Measurements from ENCODE around the gene MUL1. TPM values are rescaled to one million over a fixed set of nuclear protein-coding genes. Genes with fewer than 3 reads are reported as not detected.

MUL1 gene, protein sequence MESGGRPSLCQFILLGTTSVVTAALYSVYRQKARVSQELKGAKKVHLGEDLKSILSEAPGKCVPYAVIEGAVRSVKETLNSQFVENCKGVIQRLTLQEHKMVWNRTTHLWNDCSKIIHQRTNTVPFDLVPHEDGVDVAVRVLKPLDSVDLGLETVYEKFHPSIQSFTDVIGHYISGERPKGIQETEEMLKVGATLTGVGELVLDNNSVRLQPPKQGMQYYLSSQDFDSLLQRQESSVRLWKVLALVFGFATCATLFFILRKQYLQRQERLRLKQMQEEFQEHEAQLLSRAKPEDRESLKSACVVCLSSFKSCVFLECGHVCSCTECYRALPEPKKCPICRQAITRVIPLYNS
- polyA plus RNA-seq = 37.1 TPM

DNA sequence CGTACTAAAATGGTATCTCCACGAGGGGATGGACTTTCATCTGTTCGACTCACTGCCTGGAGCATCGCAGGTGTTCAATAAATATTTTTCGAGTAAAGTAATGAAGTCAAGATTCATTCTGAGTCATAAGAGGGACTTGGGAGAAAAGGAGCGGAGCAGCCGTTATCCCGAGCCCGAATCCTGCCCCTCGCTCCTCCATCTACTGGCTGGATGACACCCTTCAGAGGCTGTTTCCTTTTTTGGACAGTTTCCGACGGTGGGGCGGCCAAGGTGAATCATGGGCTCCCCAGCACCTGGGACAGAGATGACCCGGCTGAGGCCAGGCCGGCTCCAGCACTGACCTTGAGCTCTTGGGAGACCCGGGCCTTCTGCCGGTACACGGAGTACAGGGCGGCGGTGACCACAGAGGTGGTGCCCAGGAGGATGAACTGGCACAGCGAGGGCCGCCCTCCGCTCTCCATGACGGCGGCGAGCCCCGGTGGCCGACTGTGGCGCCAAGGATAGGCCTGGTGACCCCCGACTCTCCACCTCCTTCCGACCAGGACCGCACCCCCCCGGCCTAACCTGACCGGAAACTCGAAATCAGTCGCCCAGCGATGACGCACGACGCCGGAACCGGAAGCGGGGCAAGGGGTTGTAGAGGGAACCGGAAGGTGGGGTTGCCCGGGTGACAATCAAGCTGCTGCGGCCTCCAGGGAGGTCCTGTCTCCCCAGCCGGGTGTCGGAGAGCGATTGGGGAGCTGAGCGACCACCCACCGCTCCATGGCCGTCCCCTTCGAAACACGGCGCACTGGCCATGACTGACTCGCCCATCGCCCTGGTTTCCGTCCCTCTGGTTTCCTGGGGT is at the start of gene MUL1:
MUL1 (minus strand) TSS at position 588 of the 847 bp plus-strand sequence; CDS start at position 461, 127 bp downstream.
- Mint-ChIP-seq H3K27me3 (peaks cover 6% of the 10 kb centered on the region), H3K4me1 (peaks cover 11 to 23% (median 15%) of the 10 kb centered on the region in 3 donors), H3K27ac (peak within 1 kb of the TSS; percentile 46 to 95 (median 95)), H3K4me3 (peak within 1 kb of the TSS; percentile 83 to 95 (median 92)), H3K36me3 (no peaks in the 10 kb centered on the region), H3K9me3 (no peaks in the 10 kb centered on the region)

DNA sequence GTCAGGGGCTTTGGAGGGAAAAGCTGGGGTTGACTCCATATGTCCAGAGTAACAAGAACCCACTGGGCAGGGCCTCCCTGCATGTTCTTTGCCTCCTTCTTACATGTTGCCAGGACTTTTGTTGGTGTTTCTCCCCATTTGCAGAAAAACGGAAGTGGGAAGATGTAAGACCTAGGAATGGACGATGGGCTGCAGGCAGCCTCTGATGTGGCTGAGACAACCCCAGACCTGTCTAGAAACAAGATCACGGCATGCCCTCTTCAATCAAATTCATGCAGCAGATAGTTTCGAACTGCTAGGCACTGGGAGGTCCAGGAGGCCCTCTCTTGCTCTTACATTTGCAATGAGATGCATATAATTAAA is 47.8 kb upstream of the MUL1 start:
- H3K4me1 Mint-ChIP-seq = peaks cover 6 to 7% (median 7%) of the 10 kb centered on the region in 3 donors
- H3K4me3 Mint-ChIP-seq = no peak overlapping the region
- peaks cover 41% of the 10 kb centered on the region for H3K27me3 Mint-ChIP-seq
- no peaks in the 10 kb centered on the region for H3K36me3 Mint-ChIP-seq
- H3K9me3 Mint-ChIP-seq = no peaks in the 10 kb centered on the region
- no peak overlapping the region for H3K27ac Mint-ChIP-seq

DNA sequence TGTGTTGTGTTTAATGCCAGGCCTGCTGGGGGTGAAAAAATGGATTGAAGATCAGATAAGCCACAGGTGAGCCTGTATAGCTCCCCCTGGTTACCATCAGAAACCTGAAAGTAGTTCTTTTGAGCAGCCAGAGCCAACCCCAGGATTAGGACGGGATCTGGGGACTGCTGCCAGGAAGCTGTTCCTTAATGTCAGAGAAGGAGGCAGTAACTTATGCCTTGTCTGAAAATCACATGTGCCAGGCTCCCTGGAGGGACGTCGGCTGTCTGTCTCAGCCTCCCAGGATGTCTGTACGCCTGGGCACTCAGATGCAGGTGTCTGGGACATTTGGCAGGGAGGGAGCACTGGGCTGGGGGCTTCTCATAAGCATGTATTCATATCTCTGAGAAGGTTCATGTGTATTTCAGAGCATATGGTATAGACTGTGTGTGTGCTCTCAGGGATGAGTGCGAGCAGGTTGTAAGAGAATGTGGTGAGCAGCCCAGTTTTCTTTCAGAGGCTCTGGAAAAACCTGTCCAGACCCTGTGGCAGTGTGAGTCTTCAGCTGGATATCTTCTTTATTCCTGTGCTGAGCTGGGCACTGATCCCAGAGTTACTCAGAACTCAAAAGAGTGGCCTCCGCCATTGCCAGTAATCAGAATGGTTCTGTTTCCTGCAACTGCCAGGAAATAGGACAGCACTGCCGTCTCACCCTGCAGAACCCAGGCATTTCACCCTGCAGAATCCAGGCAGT is 47.2 kb upstream of the MUL1 start:
- no peak overlapping the region for H3K4me3 Mint-ChIP-seq
- peaks cover 37% of the 10 kb centered on the region for H3K27me3 Mint-ChIP-seq
- H3K27ac Mint-ChIP-seq = no peak overlapping the region
- H3K4me1 Mint-ChIP-seq = peaks cover 6 to 7% (median 7%) of the 10 kb centered on the region in 3 donors
- H3K36me3 Mint-ChIP-seq = no peaks in the 10 kb centered on the region
- H3K9me3 Mint-ChIP-seq = no peaks in the 10 kb centered on the region

DNA sequence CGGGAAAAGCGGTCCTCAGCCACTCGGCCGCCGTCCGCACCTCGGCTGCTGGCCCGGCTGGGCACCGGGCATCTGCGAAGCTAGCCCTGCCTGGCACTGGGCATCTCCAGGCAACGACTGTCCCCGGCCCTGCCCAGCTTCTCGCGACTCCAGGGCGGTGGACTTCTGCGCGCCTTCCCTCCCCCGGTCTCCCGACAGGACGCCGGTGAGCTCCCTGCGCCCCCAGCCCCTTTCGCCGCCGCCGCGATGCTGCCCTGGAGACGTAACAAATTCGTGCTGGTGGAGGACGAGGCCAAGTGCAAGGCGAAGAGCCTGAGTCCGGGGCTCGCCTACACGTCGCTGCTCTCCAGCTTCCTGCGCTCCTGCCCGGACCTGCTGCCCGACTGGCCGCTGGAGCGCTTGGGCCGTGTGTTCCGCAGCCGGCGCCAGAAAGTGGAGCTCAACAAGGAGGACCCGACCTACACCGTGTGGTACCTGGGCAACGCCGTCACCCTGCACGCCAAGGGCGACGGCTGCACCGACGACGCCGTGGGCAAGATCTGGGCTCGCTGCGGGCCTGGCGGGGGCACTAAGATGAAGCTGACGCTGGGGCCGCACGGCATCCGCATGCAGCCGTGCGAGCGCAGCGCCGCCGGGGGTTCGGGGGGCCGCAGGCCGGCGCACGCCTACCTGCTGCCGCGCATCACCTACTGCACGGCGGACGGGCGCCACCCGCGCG is 44.9 kb upstream of the MUL1 start:
- H3K9me3 Mint-ChIP-seq = no peaks in the 10 kb centered on the region
- no peak overlapping the region for H3K27ac Mint-ChIP-seq
- H3K27me3 Mint-ChIP-seq = peaks cover 42% of the 10 kb centered on the region
- H3K4me1 Mint-ChIP-seq = peaks cover 6 to 7% (median 7%) of the 10 kb centered on the region in 3 donors
- H3K36me3 Mint-ChIP-seq = no peaks in the 10 kb centered on the region
- H3K4me3 Mint-ChIP-seq = no peak overlapping the region

DNA sequence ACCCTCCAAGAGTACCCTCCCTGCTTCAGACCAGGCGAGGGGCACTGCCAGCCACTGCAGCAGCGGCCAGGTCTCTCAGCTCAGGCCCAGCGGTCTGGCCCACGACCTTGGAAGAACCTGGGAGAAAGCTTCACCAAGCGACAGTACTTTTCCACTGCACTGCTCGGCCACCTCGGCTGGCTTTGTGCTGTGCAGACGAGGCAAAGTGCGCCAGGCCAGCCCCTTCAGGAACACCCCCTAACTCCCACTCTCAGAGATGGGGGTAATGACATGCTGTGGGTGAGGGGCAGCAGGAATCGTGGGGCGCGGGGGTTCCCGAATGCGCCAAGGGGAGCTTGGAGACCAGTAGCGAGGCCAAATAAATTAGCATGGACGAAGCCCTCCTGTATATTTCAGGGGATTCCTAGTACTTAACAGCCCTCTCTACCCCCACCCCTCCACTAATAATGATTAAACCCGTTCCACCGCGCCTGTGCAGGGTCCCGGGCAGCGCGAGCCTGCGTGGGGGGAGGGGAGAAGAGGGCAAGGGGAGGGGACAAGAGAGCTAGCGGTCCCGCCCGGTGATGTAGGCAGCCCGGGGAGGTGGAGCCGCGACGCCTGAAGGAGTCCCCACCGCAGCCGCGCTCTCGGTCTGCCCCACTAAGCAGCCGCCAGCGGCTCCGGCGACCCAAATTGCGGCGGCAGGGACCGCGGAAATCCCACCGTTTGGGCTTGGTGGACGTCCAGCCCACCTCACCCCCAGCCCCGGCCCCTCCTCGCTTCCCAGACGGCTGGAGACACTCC is 44.2 kb upstream of the MUL1 start, which contains the start of gene FAM43B:
FAM43B (plus strand) TSS at position 629 of the 783 bp plus-strand sequence. CDS start 401 bp downstream, outside the sequence.
- Mint-ChIP-seq H3K4me3 (peak within 1 kb of the TSS in 1 of 4 donors; percentile 52), H3K27me3 (peaks cover 44% of the 10 kb centered on the region), H3K9me3 (no peaks in the 10 kb centered on the region), H3K27ac (no peak within 1 kb of the TSS), H3K4me1 (peaks cover 6 to 7% (median 7%) of the 10 kb centered on the region in 3 donors), H3K36me3 (no peaks in the 10 kb centered on the region)

DNA sequence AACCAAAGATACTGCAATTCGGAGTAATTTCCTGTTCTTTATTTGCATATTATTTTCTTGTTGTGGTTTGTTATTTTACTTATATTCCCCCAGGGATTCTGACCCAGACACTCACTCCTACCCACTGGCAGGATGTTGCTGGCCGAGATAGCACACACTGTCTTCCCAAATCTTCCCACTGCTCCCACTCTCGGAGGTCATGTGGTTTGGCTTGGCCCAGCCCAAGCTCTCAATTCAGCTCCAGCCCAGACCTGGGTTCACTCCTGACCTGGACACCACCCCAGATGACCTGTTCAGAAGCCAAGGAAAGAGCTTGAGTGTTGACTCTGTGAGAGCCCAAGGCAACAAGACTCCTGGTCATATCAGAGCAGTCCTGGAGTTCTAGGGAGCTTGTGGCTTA is 43.2 kb upstream of the MUL1 start:
- no peaks in the 10 kb centered on the region for H3K36me3 Mint-ChIP-seq
- peak overlapping the region in 1 of 4 donors; percentile 60 for H3K4me3 Mint-ChIP-seq
- H3K27me3 Mint-ChIP-seq = peaks cover 50% of the 10 kb centered on the region
- no peaks in the 10 kb centered on the region for H3K9me3 Mint-ChIP-seq
- H3K27ac Mint-ChIP-seq = no peak overlapping the region
- peaks cover 6 to 7% (median 7%) of the 10 kb centered on the region in 3 donors for H3K4me1 Mint-ChIP-seq

DNA sequence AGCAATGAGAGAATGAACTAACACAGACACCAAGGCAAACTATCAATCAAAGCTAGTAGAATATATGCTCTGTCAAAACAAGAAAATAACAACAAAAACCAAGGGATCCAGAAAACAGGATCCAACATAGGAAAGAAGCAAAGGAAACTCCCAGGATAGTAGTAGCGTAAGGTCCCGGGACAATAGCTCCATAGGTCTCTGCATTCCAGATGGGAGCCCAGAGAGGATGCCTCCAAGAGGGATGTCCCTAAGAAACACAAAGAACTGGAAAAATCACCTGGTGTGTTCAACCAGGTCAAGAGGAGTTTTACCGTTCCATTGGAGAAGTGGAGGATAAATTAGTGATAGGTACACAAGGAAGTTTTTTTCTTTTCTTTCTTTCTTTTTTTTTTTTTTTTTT is 38.7 kb upstream of the MUL1 start:
- Mint-ChIP-seq H3K27ac (peak overlapping the region in 1 of 3 donors; percentile 46), H3K27me3 (peaks cover 40% of the 10 kb centered on the region), H3K4me1 (peaks cover 6 to 7% (median 7%) of the 10 kb centered on the region in 3 donors), H3K9me3 (no peaks in the 10 kb centered on the region), H3K36me3 (no peaks in the 10 kb centered on the region), H3K4me3 (no peak overlapping the region)

DNA sequence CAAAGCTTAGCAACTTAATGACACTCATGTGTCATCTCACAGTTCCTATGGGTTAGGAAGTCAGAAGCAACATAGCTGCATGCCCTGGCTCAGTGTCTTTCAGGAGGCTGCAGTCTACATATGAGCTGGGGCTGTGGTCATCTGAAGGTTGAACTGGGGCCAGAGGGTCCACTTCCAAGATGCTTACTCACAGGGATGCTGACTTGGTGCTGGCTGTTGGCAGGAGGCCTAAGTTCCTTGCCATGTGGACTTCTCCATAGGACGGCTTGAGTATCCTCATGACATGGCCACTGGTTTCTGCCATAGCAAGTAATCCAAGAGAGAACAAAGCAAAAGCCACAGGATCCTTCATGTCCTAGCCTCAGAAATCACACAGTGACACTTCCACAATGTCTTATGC is 32.3 kb upstream of the MUL1 start:
- Mint-ChIP-seq H3K36me3 (peaks cover 2% of the 10 kb centered on the region), H3K27me3 (peaks cover 17% of the 10 kb centered on the region), H3K4me1 (no peaks in the 10 kb centered on the region), H3K9me3 (no peaks in the 10 kb centered on the region), H3K27ac (no peak overlapping the region), H3K4me3 (no peak overlapping the region)

DNA sequence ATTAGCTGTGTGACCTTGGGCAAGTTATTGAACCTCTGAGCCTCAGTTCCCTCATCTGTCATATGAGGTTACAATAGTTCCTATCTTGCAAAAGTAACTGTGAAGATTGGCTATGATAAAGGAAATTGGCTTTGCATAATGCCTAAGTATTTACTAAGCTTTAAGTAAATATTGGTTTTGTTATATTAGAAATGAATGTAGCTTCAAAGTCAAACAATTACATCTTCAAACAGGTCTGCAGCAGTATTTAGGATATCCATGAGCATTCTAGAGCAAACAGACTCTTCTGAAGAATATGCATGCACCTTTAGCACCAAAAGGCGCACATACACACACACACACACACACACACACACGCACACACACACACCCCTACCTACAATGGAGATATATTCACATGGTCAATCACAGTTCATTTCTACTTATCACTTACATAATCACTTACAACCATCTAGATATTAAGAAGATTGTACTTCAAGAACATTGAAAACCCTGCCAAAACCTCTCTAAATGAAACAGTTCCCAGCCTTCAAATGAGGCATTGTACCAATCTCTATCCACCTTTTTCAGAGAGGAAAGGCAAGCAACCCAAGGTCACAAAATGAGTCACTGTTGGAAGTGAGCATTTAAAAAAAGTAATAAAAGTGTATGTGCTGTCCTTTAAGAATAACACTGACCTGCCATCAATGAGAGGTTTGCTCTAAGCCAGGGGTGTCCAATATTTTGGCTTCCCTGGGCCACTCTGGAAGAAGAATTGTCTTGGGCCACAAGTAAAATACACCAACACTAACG is 31.0 kb upstream of the MUL1 start:
- Mint-ChIP-seq H3K36me3 (peaks cover 2% of the 10 kb centered on the region), H3K4me1 (no peaks in the 10 kb centered on the region), H3K4me3 (no peak overlapping the region), H3K27me3 (peaks cover 23% of the 10 kb centered on the region), H3K9me3 (no peaks in the 10 kb centered on the region), H3K27ac (no peak overlapping the region)

DNA sequence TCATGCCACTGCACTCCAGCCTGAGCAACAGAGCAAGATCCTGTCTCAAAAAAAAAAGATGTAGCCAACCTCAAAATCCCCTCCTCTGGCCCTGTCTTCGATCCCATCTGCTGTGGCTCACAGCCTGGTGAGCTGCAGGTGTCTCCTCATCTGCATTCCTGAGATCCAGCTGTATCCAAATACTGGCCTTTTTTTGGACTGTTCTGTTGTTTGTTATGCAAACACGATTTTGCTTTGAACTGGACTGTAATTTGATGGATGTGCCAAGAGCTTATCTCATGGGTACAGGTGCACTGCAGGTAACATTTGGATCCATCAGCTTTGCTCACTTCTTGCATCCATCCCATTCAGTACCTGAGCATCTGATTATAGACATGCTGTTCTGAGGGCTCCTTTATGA is 30.3 kb upstream of the MUL1 start:
- Mint-ChIP-seq H3K27me3 (peaks cover 30% of the 10 kb centered on the region), H3K27ac (no peak overlapping the region), H3K4me1 (no peaks in the 10 kb centered on the region), H3K4me3 (no peak overlapping the region), H3K36me3 (peaks cover 2% of the 10 kb centered on the region), H3K9me3 (no peaks in the 10 kb centered on the region)

DNA sequence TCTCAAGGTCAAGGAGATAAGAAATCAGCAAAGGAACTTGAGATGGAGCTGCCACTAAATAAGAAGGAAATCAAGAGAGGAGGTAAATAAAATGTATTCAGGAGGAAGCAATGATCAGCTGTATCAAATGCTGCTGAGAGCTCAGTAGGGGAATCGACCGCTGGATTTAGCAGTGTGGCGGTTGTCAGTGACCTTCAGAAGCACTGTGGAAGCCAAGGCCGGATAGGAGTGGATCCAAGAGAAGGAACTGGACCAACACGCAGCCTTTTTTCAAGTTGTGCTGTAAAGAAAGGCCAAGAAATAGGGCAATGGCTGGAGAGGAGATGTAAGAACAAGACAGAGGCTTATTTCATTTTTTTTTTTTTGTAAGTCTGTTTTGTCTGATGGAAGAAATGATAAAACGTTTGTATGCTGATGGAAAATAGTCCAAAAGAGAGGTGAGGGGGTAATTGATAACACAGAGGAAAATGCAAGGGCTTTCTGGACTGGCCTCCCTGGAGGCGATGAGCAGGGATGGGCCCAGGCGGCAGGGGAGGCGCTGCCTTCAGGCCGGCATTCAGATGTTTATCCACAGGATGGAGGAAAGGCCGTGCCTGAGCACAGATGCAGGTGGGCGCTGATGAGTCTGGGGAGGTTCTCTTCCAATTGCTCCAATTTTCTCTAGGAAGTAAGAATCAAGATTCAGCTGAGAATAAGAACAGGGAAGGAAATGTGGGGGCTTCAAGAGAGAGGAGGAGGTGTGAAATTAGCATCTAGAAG is 26.9 kb upstream of the MUL1 start:
- peaks cover 29% of the 10 kb centered on the region for H3K27me3 Mint-ChIP-seq
- H3K4me1 Mint-ChIP-seq = no peaks in the 10 kb centered on the region
- no peak overlapping the region for H3K27ac Mint-ChIP-seq
- no peak overlapping the region for H3K4me3 Mint-ChIP-seq
- no peaks in the 10 kb centered on the region for H3K9me3 Mint-ChIP-seq
- peaks cover 2% of the 10 kb centered on the region for H3K36me3 Mint-ChIP-seq

DNA sequence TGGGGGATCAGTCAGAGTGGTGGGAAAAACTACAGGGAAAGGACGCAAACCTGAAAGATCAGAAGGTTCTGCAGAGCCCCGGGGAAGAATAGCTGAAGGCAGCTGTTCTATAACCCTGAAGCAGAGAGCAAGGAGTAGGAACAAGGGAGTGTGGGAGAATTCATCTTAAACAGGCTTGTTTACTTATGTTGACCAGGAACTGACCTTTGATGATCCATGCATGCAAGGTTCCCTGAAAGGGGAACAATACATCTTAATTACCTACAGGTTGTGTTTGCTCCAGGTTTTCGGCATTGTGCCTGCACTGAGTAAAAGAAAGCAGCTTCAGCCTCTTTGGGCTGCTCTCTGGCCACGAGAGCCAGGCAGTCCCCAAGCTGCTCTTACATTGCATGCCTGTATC is 25.7 kb upstream of the MUL1 start:
- Mint-ChIP-seq H3K27me3 (peaks cover 26% of the 10 kb centered on the region), H3K36me3 (peaks cover 2% of the 10 kb centered on the region), H3K4me3 (no peak overlapping the region), H3K4me1 (no peaks in the 10 kb centered on the region), H3K9me3 (no peaks in the 10 kb centered on the region), H3K27ac (no peak overlapping the region)

DNA sequence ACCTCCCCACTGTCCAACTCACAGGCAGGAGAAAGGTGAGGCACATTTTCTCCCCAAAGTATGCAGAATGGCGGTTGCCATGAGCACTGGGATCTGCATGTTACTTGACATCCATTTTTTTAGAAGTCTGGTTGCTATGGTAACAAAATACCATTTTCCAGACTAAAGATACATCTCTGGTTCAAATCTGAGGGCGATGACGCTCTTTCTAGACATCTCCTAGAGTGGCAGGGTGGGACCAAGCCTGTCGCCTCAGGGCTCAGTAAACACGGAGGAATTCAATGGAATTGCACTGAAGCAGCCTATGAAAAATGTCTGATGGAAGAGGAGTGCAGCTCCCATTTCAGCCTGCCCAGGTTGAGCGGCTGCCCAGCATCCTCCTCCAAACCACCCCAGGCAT is 22.9 kb upstream of the MUL1 start:
- Mint-ChIP-seq H3K36me3 (no peaks in the 10 kb centered on the region), H3K4me1 (no peaks in the 10 kb centered on the region), H3K4me3 (no peak overlapping the region), H3K9me3 (no peaks in the 10 kb centered on the region), H3K27me3 (peaks cover 26% of the 10 kb centered on the region), H3K27ac (no peak overlapping the region)

All from IgD-negative memory B cell (primary cell).